Mesendoderm (in vitro differentiated cells): ENCODE results near the gene CDCA8.

Experiments used
- DNase-seq: peaks from one replicate; pipeline ENCODE4 v3.0.0; 2013
- H2AK5ac ChIP-seq: 2 replicates; pipeline ENCODE4 v1.6.1; 2013; ENCODE audit warnings: low read length, inconsistent platforms
- H2BK120ac ChIP-seq: 2 replicates; pipeline ENCODE4 v1.6.1; 2013; ENCODE audit warnings: low read depth, mild to moderate bottlenecking, low read length, moderate library complexity, mixed read lengths
- H2BK15ac ChIP-seq: replicated peaks from 2 replicates; pipeline ENCODE4 v1.6.1; 2013; ENCODE audit warnings: low read depth, mild to moderate bottlenecking, moderate library complexity
- H2BK5ac ChIP-seq: 2 replicates; pipeline ENCODE4 v1.6.1; 2013; ENCODE audit warnings: low read length, inconsistent platforms
- H3K18ac ChIP-seq: 2 replicates; pipeline ENCODE4 v1.6.1; 2013; ENCODE audit warnings: mild to moderate bottlenecking, low read length, mixed read lengths
- H3K23ac ChIP-seq: one replicate; pipeline ENCODE4 v1.6.1; 2013; ENCODE audit warnings: low read length
- H3K27ac ChIP-seq: 2 replicates; pipeline ENCODE4 v1.5.1; 2013; ENCODE audit warnings: low read depth, mild to moderate bottlenecking, inconsistent platforms, low read length, moderate library complexity
- H3K27me3 ChIP-seq: 2 replicates; pipeline ENCODE4 v1.6.1; 2013; ENCODE audit warnings: low read length, control low read depth, mild to moderate bottlenecking, inconsistent platforms; ENCODE audit not compliant: insufficient read depth, poor library complexity
- H3K36me3 ChIP-seq: 2 replicates; pipeline ENCODE4 v1.6.1; 2013; ENCODE audit warnings: low read length, inconsistent platforms; ENCODE audit not compliant: control insufficient read depth, insufficient read depth
- H3K4ac ChIP-seq: one replicate; pipeline ENCODE4 v1.6.1; 2013; ENCODE audit warnings: low read depth, mild to moderate bottlenecking, low read length, moderate library complexity
- H3K4me1 ChIP-seq: 2 replicates; pipeline ENCODE4 v1.6.1; 2013; ENCODE audit warnings: low read depth, low read length, inconsistent platforms; ENCODE audit not compliant: control insufficient read depth
- H3K4me2 ChIP-seq: 2 replicates; pipeline ENCODE4 v1.6.1; 2013; ENCODE audit warnings: low read length
- H3K4me3 ChIP-seq: 2 replicates; pipeline ENCODE4 v1.5.1; 2013; ENCODE audit warnings: mild to moderate bottlenecking, low read length
- H3K56ac ChIP-seq: one replicate; pipeline ENCODE4 v1.6.1; 2013; ENCODE audit warnings: low read length
- H3K79me1 ChIP-seq: 2 replicates; pipeline ENCODE4 v1.6.1; 2013; ENCODE audit warnings: low read length, inconsistent platforms
- H3K79me2 ChIP-seq: 2 replicates; pipeline ENCODE4 v1.6.1; 2013; ENCODE audit warnings: mild to moderate bottlenecking, low read length; ENCODE audit not compliant: control insufficient read depth, insufficient read depth
- H3K9ac ChIP-seq: 2 replicates; pipeline ENCODE4 v1.6.1; 2013; ENCODE audit warnings: low read length, inconsistent platforms
- H4K5ac ChIP-seq: one replicate; pipeline ENCODE4 v1.6.1; 2013; ENCODE audit warnings: low read length
- H4K8ac ChIP-seq: one replicate; pipeline ENCODE4 v1.6.1; 2013; ENCODE audit warnings: low read depth, mild to moderate bottlenecking, control low read depth, low read length, moderate library complexity
- WGBS: extraction: QIAGEN DNeasy Blood & Tissue Kit; methylation state at CpG from one replicate; pipeline ENCODE4 v1.1.7; 2013; ENCODE audit warnings: low lambda C conversion rate, missing lambda C conversion rate; ENCODE audit not compliant: insufficient coverage; ENCODE audit errors: extremely low coverage; 5-methylcytosine and 5-hydroxymethylcytosine counted together

Gene CDCA8

GRCh38 chr1:37676281-37677142 lies 15.8 kb upstream of the CDCA8 start:
- H3K79me2 ChIP-seq: no peaks in the 10 kb centered on the region

GRCh38 chr1:37677143-37677439 lies 15.2 kb upstream of the CDCA8 start:
- WGBS: no CpG with 5 or more reads among the region's 4 CpGs
- H3K27me3 ChIP-seq: no peaks in the 10 kb centered on the region
- H2BK15ac ChIP-seq: no peak overlapping the region

More at GRCh38 chr1:37676281-37677142, 15.8 kb upstream of the CDCA8 start:
- Histone ChIP-seq H3K4ac (no peak overlapping the region), H3K23ac (no peak overlapping the region), H3K9ac (no peak overlapping the region), H3K27me3 (no peaks in the 10 kb centered on the region), H4K8ac (no peak overlapping the region), H3K79me1 (no peaks in the 10 kb centered on the region), H3K27ac (no peak overlapping the region), H2BK120ac (no peak overlapping the region), H4K5ac (no peak overlapping the region), H3K4me2 (no peak overlapping the region), H3K4me1 (no peaks in the 10 kb centered on the region), H3K56ac (no peak overlapping the region), H2BK15ac (no peak overlapping the region), H3K36me3 (no peaks in the 10 kb centered on the region), H3K4me3 (no peak overlapping the region), H2AK5ac (no peak overlapping the region), H3K18ac (no peak overlapping the region), H2BK5ac (no peak overlapping the region)
- DNase-seq: no peak
- no CpG with 5 or more reads among the region's 14 CpGs for WGBS

GRCh38 chr1:37677808-37678207 lies 14.5 kb upstream of the CDCA8 start:
- H2BK120ac ChIP-seq: no peak overlapping the region
- H2BK15ac ChIP-seq: no peak overlapping the region
- no peak overlapping the region for H4K5ac ChIP-seq
- DNase-seq: no peak
- no peaks in the 10 kb centered on the region for H3K79me2 ChIP-seq
- no peak overlapping the region for H3K4me2 ChIP-seq
- no peaks in the 10 kb centered on the region for H3K27me3 ChIP-seq
- H3K27ac ChIP-seq: no peak overlapping the region
- no peaks in the 10 kb centered on the region for H3K79me1 ChIP-seq
- no peak overlapping the region for H2BK5ac ChIP-seq
- H3K36me3 ChIP-seq: no peaks in the 10 kb centered on the region
- H3K56ac ChIP-seq: no peak overlapping the region
- no peak overlapping the region for H3K9ac ChIP-seq
- H4K8ac ChIP-seq: no peak overlapping the region
- no peak overlapping the region for H2AK5ac ChIP-seq
- no peak overlapping the region for H3K18ac ChIP-seq
- H3K23ac ChIP-seq: no peak overlapping the region
- no peaks in the 10 kb centered on the region for H3K4me1 ChIP-seq
- H3K4me3 ChIP-seq: no peak overlapping the region
- H3K4ac ChIP-seq: no peak overlapping the region
- no CpG with 5 or more reads among the region's 5 CpGs for WGBS

More at GRCh38 chr1:37677143-37677439, 15.2 kb upstream of the CDCA8 start:
- Histone ChIP-seq H2BK120ac (no peak overlapping the region), H2AK5ac (no peak overlapping the region), H3K23ac (no peak overlapping the region), H3K4me3 (no peak overlapping the region), H3K9ac (no peak overlapping the region), H3K27ac (no peak overlapping the region), H3K4ac (no peak overlapping the region), H2BK5ac (no peak overlapping the region), H3K79me1 (no peaks in the 10 kb centered on the region), H3K36me3 (no peaks in the 10 kb centered on the region), H3K4me1 (no peaks in the 10 kb centered on the region), H3K56ac (no peak overlapping the region), H4K5ac (no peak overlapping the region), H4K8ac (no peak overlapping the region), H3K18ac (no peak overlapping the region), H3K4me2 (no peak overlapping the region), H3K79me2 (no peaks in the 10 kb centered on the region)
- DNase-seq: no peak

- Histone ChIP-seq H2BK5ac (no peak overlapping the region), H3K4me1 (no peaks in the 10 kb centered on the region), H2BK120ac (no peak overlapping the region), H3K79me2 (no peaks in the 10 kb centered on the region), H3K23ac (no peak overlapping the region), H2AK5ac (no peak overlapping the region), H3K9ac (no peak overlapping the region), H3K4me2 (no peak overlapping the region), H3K4me3 (no peak overlapping the region), H3K18ac (no peak overlapping the region), H3K4ac (no peak overlapping the region), H2BK15ac (no peak overlapping the region), H3K36me3 (peaks cover 5% of the 10 kb centered on the region), H3K27ac (no peak overlapping the region), H3K56ac (no peak overlapping the region), H3K27me3 (no peaks in the 10 kb centered on the region), H3K79me1 (no peaks in the 10 kb centered on the region), H4K8ac (no peak overlapping the region), H4K5ac (no peak overlapping the region)
- no CpG with 5 or more reads among the region's 3 CpGs for WGBS
- no peak for DNase-seq
Observed at GRCh38 chr1:37680933-37681332, 11.4 kb upstream of the CDCA8 start.

DNA sequence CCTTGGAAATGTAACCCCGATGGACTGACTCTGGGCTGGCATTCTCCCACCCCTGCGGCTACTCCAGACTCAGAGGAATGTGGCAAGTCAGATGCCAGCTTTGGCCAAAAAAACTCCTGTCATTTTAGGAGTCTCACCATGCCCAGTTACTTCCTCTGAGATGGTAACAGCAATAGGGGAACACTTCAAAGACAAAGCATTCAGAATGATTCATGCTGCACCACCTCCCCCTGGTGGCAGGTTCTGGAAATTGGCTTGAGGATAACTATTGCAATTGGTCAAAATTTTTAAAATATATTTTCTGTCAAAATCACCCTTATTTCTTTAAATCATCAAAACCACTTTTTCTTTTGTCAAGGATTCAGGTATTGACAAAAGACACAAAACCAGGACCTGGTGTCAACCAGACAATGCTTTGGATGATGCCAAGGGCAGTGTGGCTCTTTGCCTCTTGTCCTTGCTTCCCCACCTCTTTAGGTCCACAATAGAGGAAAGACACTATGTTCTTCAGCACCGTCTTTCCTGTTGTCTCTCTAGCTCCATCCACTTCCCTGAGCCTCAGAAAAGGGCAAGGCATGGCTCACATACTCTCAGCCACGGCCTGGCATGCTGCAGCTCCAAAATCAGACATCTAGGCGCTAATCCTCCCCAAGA lies 9.9 kb upstream of the CDCA8 start:
- Histone ChIP-seq H3K36me3 (peaks cover 7% of the 10 kb centered on the region), H2BK120ac (no peak overlapping the region), H3K4me1 (no peaks in the 10 kb centered on the region), H3K56ac (no peak overlapping the region), H3K23ac (no peak overlapping the region), H2AK5ac (no peak overlapping the region), H3K18ac (no peak overlapping the region), H3K9ac (no peak overlapping the region), H3K27ac (no peak overlapping the region), H3K4me3 (no peak overlapping the region), H4K8ac (no peak overlapping the region), H3K4ac (no peak overlapping the region), H2BK15ac (no peak overlapping the region), H3K79me2 (no peaks in the 10 kb centered on the region), H3K27me3 (no peaks in the 10 kb centered on the region), H2BK5ac (no peak overlapping the region), H3K79me1 (no peaks in the 10 kb centered on the region), H3K4me2 (no peak overlapping the region), H4K5ac (no peak overlapping the region)
- no CpG with 5 or more reads among the region's 5 CpGs for WGBS
- peak; percentile 70 for DNase-seq
